SK-N-SH (cell line): ENCODE data around the gene CNTFR.

Experiments
- EP300 ChIP-seq, 2 experiments: IDR thresholded peaks; 2 replicates each; pipeline versions ENCODE4 v1.4.0 to v1.6.1; 2012; ENCODE audit warnings: borderline replicate concordance in 1 of 2, low read depth in 1 of 2, low read length in 1 of 2
- EZH2phosphoT487 ChIP-seq: fragments of 200-600 bp; sonication (generic); IDR thresholded peaks from 2 replicates; pipeline ENCODE4 v1.6.1; 2017; ENCODE audit warnings: low read depth, mixed run types, mild to moderate bottlenecking, antibody characterized with exemption, moderate library complexity, borderline replicate concordance
- FOXJ3 ChIP-seq: sonication (generic); formaldehyde crosslinking; IDR thresholded peaks from 2 replicates; pipeline ENCODE4 v1.5.1; 2020; ENCODE audit warnings: mild to moderate bottlenecking, missing genetic modification reagents
- MXI1 ChIP-seq: IDR thresholded peaks from 2 replicates; pipeline ENCODE4 v1.6.1; 2012; ENCODE audit warnings: mild to moderate bottlenecking, low read depth, low read length, improper control_type of control experiment
- POLR2AphosphoS5 ChIP-seq: IDR thresholded peaks from 2 replicates; pipeline ENCODE4 v1.6.1; 2012; ENCODE audit warnings: low read depth, low read length
- RAD21 ChIP-seq: IDR thresholded peaks from 2 replicates; pipeline ENCODE4 v1.6.1; 2012; ENCODE audit warnings: mild to moderate bottlenecking, low read length
- RCOR1 ChIP-seq: fragments of 150-350 bp; IDR thresholded peaks from 2 replicates; pipeline ENCODE4 v1.6.1; 2017; ENCODE audit warnings: antibody characterized with exemption, low read length
- TEAD4 ChIP-seq: IDR thresholded peaks from 2 replicates; pipeline ENCODE4 v1.4.0; 2012; ENCODE audit warnings: mild to moderate bottlenecking, borderline replicate concordance; ENCODE audit not compliant: insufficient read depth
- TF ChIP-seq, protein P1 (sequence below): IDR thresholded peaks from 2 replicates; pipeline ENCODE4 v1.4.0; 2012; ENCODE audit warnings: low read depth
- TF ChIP-seq, protein P2 (sequence below): fragments of 200-600 bp; sonication (generic); IDR thresholded peaks from 2 replicates; pipeline ENCODE4 v1.6.1; 2017; ENCODE audit warnings: antibody characterized with exemption, mild to moderate bottlenecking, moderate library complexity
- TF ChIP-seq, protein P3 (sequence below): fragments of 150-350 bp; IDR thresholded peaks from 2 replicates; pipeline ENCODE4 v1.6.1; 2017; ENCODE audit warnings: antibody characterized with exemption, low read length, low read depth, borderline replicate concordance
- TF ChIP-seq, protein P4 (sequence below): IDR thresholded peaks from 2 replicates; pipeline ENCODE4; 2012

DNA sequence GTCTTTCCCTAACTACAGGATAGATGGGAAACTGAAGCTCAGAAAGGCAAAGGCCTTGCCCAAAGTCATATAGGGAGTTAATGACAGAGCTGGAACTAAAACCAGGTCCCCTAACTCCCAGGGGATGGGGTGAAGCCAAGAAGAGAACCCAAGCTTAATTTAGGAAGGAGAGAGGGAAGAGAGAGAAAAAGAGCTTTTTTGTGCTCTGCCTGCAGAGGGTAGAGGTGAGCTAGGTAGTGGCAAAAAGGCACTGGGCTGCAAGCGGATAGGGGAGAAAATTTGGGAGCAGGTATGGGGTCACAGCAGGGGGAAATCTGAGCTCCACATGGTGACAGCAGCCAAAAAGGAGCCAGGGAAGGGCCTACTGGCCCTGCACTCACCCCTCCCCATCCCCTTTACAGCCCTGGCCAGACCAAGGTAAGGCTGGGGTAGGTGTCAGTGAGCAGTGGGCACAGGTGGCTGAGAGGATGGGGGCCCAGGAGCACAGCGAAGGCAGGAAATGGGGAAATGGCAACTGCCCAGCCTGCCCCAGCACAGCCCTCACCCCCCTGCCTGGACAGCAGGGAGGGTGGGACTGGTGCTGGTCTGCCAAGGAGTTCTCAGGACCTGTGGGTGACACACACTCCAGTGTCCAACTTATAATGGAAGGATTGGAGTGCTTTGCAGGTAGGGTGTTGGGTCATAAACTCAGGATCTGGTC lies 70.1 kb downstream of the CNTFR start:
- TF ChIP-seq, protein P1, sequence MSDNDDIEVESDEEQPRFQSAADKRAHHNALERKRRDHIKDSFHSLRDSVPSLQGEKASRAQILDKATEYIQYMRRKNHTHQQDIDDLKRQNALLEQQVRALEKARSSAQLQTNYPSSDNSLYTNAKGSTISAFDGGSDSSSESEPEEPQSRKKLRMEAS, result no peak
- TF ChIP-seq EP300 (IDR thresholded peaks at IDR 0.05; ENCODE audit: borderline replicate concordance in 1 of 2, low read depth in 1 of 2, low read length in 1 of 2), result no peak
- TF ChIP-seq, protein P2, sequence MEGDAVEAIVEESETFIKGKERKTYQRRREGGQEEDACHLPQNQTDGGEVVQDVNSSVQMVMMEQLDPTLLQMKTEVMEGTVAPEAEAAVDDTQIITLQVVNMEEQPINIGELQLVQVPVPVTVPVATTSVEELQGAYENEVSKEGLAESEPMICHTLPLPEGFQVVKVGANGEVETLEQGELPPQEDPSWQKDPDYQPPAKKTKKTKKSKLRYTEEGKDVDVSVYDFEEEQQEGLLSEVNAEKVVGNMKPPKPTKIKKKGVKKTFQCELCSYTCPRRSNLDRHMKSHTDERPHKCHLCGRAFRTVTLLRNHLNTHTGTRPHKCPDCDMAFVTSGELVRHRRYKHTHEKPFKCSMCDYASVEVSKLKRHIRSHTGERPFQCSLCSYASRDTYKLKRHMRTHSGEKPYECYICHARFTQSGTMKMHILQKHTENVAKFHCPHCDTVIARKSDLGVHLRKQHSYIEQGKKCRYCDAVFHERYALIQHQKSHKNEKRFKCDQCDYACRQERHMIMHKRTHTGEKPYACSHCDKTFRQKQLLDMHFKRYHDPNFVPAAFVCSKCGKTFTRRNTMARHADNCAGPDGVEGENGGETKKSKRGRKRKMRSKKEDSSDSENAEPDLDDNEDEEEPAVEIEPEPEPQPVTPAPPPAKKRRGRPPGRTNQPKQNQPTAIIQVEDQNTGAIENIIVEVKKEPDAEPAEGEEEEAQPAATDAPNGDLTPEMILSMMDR, result no peak
- TF ChIP-seq RAD21, result no peak
- no peak for TF ChIP-seq TEAD4
- TF ChIP-seq, protein P3, sequence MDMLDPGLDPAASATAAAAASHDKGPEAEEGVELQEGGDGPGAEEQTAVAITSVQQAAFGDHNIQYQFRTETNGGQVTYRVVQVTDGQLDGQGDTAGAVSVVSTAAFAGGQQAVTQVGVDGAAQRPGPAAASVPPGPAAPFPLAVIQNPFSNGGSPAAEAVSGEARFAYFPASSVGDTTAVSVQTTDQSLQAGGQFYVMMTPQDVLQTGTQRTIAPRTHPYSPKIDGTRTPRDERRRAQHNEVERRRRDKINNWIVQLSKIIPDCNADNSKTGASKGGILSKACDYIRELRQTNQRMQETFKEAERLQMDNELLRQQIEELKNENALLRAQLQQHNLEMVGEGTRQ, result no peak
- no peak for TF ChIP-seq MXI1
- TF ChIP-seq, protein P4, sequence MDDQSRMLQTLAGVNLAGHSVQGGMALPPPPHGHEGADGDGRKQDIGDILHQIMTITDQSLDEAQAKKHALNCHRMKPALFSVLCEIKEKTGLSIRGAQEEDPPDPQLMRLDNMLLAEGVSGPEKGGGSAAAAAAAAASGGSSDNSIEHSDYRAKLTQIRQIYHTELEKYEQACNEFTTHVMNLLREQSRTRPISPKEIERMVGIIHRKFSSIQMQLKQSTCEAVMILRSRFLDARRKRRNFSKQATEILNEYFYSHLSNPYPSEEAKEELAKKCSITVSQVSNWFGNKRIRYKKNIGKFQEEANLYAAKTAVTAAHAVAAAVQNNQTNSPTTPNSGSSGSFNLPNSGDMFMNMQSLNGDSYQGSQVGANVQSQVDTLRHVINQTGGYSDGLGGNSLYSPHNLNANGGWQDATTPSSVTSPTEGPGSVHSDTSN, result no peak
- no peak for TF ChIP-seq RCOR1
- no peak for TF ChIP-seq FOXJ3 (CRISPR knock-in tag)
- TF ChIP-seq POLR2AphosphoS5, result no peak
- TF ChIP-seq EZH2phosphoT487, result no peak
